ENCODE results near the gene MED12.

MED12 gene

DNA sequence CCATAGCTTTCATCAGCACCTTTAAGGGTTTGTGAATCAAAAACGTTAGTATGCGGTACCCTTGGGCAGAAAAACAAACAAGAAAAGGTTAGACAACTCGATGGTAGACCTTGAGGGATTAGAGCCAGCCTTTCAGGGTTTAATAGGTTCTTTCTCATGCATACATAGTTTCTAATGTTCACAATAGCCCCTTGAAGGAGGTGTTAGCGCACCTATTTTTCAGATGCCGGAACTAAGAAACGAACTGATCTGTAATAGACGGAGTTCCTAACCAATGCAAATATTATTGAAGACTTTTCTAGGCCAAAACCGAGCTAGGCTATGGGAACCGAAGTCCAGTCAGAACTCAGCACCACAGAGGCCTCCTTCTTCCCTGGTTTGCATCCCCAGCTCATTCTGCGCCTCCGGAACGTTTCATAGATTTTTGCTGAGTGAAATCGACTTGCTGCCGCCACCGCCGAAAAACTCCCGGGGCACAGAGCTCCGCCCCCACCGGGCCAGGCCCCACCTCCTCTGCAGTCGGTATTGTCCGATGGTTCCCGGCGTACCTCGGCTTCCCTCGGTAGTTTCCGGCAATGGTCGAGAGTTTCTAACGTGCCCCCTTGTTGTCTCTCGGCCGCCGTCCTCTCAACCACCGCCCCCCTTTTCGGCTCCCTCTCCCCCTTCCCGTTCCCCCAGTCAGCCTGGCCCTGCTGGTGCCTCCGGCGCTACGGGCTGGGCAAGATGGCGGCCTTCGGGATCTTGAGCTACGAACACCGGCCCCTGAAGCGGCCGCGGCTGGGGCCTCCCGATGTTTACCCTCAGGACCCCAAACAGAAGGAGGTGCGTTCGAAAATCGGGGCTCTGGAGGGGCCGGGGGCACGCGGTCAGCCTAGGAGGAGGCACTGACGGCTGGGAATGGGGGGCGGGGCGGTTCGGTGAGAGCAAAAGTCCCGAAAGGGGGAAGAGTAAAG lies at the start of gene MED12:
MED12 (plus strand) TSS at position 565 of the 953 bp plus-strand sequence; CDS start at position 724, 159 bp downstream.
- H3K79me2 ChIP-seq: no peaks in the 10 kb centered on the region
- H3K27me3 ChIP-seq (ENCODE audit: control insufficient read depth, insufficient read depth, low read length): no peaks in the 10 kb centered on the region
- no peaks in the 10 kb centered on the region for H3K4me1 ChIP-seq
- H2AFZ ChIP-seq: peak within 1 kb of the TSS; percentile 91
- H3K36me3 ChIP-seq (ENCODE audit: control insufficient read depth, insufficient read depth, low read length): no peaks in the 10 kb centered on the region
- peak within 1 kb of the TSS; percentile 80 for H3K27ac ChIP-seq
- peak within 1 kb of the TSS; percentile 66 for H3K4me2 ChIP-seq (ENCODE audit: low read length)
- peak within 1 kb of the TSS; percentile 76 for H3K4me3 ChIP-seq (ENCODE audit: low read depth, low read length)
- no peaks in the 10 kb centered on the region for H3K9me3 ChIP-seq (ENCODE audit: control insufficient read depth, low read length)
- TF ChIP-seq, protein P1, sequence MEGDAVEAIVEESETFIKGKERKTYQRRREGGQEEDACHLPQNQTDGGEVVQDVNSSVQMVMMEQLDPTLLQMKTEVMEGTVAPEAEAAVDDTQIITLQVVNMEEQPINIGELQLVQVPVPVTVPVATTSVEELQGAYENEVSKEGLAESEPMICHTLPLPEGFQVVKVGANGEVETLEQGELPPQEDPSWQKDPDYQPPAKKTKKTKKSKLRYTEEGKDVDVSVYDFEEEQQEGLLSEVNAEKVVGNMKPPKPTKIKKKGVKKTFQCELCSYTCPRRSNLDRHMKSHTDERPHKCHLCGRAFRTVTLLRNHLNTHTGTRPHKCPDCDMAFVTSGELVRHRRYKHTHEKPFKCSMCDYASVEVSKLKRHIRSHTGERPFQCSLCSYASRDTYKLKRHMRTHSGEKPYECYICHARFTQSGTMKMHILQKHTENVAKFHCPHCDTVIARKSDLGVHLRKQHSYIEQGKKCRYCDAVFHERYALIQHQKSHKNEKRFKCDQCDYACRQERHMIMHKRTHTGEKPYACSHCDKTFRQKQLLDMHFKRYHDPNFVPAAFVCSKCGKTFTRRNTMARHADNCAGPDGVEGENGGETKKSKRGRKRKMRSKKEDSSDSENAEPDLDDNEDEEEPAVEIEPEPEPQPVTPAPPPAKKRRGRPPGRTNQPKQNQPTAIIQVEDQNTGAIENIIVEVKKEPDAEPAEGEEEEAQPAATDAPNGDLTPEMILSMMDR (IDR thresholded peaks at IDR 0.05): no peak
- peak within 1 kb of the TSS; percentile 95 for H3K9ac ChIP-seq

DNA sequence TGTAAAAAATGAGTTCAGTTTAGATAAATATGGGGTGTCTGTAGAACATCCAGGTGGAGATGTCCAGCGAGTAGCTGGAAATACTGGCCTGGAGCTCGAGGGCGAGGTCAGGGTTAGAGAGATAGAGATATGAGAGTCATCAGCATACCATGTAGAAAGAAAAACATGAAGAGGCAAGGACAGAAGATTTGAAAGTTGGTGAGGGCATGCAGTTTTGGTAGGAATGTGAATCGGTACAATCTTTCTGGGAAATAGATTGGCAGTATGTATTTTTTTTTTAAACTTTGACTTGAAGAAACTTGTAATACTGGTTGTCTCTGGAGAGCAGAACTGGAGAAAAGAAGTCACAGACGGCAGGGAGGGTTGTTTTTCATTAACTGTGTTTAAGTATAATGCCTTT lies 47.9 kb upstream of the MED12 start:
- H3K79me2 ChIP-seq: peaks cover 3% of the 10 kb centered on the region
- H3K4me3 ChIP-seq (ENCODE audit: low read depth, low read length): no peak overlapping the region
- no peak overlapping the region for H3K4me2 ChIP-seq (ENCODE audit: low read length)
- H3K9ac ChIP-seq: no peak overlapping the region
- no peaks in the 10 kb centered on the region for H3K4me1 ChIP-seq
- no peaks in the 10 kb centered on the region for H3K36me3 ChIP-seq (ENCODE audit: control insufficient read depth, insufficient read depth, low read length)
- no peaks in the 10 kb centered on the region for H3K9me3 ChIP-seq (ENCODE audit: control insufficient read depth, low read length)
- H3K27ac ChIP-seq: no peak overlapping the region
- H3K27me3 ChIP-seq (ENCODE audit: control insufficient read depth, insufficient read depth, low read length): no peaks in the 10 kb centered on the region
- TF ChIP-seq, protein P1 (IDR thresholded peaks at IDR 0.05): no peak
- H2AFZ ChIP-seq: no peak overlapping the region

DNA sequence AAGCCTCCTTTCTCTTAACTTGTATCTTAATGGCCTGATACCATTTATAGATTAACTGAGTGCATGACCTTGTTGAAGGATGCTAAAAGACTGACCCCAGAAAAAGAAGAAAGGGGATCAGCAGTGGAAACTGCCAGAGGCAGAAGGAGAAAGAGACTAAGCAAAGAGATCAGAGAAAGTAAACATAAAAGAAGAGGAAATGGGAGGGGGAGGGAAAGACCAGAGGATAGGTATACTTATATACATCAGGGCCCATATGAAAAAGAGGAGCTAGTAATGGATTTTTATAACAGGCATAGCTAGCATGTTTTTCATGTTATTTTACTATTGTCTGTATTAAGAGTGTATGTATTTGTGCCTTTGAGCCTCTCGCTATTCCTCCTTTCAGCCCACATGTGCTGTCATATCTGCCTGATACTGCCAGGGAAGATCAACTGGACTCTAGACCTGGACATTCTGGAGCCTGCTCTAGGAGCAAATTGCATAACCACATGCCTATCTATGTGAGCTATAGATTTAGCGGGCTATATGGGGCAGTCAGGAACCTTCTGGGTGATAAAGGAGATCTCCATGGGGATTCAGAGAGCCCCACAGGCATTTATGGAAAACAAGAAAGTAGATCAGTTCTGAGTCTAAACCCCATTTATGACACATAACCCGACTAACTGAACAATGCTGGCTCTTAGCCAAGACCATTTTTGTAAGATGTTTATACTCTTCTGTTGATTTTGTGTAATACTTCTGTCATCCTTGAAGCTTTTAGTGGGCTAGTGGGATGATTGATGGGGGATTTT lies 36.9 kb upstream of the MED12 start:
- TF ChIP-seq, protein P1 (IDR thresholded peaks at IDR 0.05): no peak
- Histone ChIP-seq H3K36me3 (ENCODE audit: control insufficient read depth, insufficient read depth, low read length) (no peaks in the 10 kb centered on the region), H3K9ac (no peak overlapping the region), H3K27me3 (ENCODE audit: control insufficient read depth, insufficient read depth, low read length) (no peaks in the 10 kb centered on the region), H3K27ac (no peak overlapping the region), H3K4me2 (ENCODE audit: low read length) (no peak overlapping the region), H3K9me3 (ENCODE audit: control insufficient read depth, low read length) (no peaks in the 10 kb centered on the region), H2AFZ (no peak overlapping the region), H3K79me2 (no peaks in the 10 kb centered on the region), H3K4me3 (ENCODE audit: low read depth, low read length) (no peak overlapping the region), H3K4me1 (no peaks in the 10 kb centered on the region)

DNA sequence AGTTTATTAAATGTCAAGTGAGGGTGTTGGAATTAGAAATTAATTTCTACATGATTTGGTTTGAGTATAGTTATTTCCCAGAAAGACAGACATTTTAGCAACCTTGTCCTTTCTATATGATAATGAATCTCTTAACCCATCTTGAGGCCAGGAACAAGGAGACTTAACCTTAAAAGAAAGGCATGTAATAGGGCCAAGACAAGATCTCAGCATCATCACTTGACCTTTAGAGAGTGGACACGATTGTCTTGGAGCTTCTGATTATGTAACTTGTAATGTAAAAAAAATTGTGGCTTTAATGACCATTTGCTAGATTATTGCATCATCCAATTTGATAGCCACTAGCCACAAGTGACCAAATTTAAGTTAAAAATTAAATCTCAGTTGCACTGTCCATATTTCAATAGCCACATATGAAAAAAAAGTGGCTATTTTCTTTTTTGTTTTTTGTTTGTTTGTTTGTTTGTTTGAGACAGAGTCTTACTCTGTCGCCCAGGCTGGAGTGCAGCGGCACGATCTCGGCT lies 36.2 kb upstream of the MED12 start:
- Histone ChIP-seq H3K4me1 (no peaks in the 10 kb centered on the region), H3K9ac (no peak overlapping the region), H3K79me2 (no peaks in the 10 kb centered on the region), H3K9me3 (ENCODE audit: control insufficient read depth, low read length) (no peaks in the 10 kb centered on the region), H3K4me3 (ENCODE audit: low read depth, low read length) (no peak overlapping the region), H2AFZ (no peak overlapping the region), H3K4me2 (ENCODE audit: low read length) (no peak overlapping the region), H3K27ac (no peak overlapping the region), H3K27me3 (ENCODE audit: control insufficient read depth, insufficient read depth, low read length) (no peaks in the 10 kb centered on the region), H3K36me3 (ENCODE audit: control insufficient read depth, insufficient read depth, low read length) (no peaks in the 10 kb centered on the region)
- TF ChIP-seq, protein P1 (IDR thresholded peaks at IDR 0.05): no peak
